ENCODE measurements around the gene CLDN19.

- TF ChIP-seq CTCF (IDR thresholded peaks at IDR 0.05): no peak
- TF ChIP-seq ZFX (IDR thresholded peaks at IDR 0.05; ENCODE audit: borderline replicate concordance): no peak
These were observed 18.1 kb downstream of the CLDN19 start for GRCh38 chr1:42721926-42722325.
